GM18498 (cell line): ENCODE results near the gene EDA.
"Not testable (repeated sequence)": the region's sequence is repeated elsewhere in the genome, so short reads cannot be mapped to it uniquely, and the experiment has no call there.

Experiments
- ATAC-seq: cut with Tn5 transposase; IDR thresholded peaks from one replicate; pipeline ENCODE4 v1.9.1; 2021; ENCODE audit warnings: mild to moderate bottlenecking, moderate library complexity; ENCODE audit not compliant: unreplicated experiment

EDA gene

DNA sequence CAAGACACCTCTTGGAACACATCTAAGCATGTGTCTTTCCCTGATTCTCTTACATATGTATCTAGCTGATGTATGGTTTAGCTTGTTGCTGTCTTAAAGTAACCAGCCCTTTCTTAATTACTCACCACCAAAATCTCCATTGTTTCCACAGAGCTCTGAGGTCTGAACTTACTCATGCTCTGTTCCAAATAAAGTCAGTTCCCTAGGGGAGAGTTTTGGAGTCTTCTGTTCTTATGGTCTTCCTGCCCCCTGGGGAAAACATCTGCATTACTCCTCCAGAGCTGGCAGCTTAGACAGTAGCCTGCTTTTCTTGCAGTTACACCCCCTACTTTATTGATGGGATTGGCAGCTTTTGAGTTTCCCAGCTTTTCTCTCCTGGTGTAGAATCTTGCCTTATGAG lies 125.8 kb downstream of the EDA start:
- no peak for ATAC-seq

DNA sequence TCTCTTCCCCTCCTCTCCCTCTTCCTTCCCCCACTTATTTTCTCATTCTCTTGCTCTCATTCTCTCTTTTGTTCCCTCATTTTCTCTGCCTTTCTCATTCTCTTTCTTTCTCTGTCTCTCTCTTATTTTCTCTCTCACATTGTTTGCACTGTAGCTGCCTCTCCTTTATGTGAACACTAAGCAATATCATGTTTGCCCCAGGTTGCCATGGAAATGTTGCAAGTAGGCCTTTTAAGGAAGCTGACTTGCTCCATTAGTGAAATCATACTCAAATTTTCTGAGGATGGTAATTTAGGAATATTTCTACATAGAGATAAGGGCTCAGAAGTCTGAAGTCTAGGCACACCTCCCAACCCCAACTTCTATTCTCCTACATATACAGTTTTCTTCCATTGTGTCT lies 130.1 kb downstream of the EDA start:
- no peak for ATAC-seq

DNA sequence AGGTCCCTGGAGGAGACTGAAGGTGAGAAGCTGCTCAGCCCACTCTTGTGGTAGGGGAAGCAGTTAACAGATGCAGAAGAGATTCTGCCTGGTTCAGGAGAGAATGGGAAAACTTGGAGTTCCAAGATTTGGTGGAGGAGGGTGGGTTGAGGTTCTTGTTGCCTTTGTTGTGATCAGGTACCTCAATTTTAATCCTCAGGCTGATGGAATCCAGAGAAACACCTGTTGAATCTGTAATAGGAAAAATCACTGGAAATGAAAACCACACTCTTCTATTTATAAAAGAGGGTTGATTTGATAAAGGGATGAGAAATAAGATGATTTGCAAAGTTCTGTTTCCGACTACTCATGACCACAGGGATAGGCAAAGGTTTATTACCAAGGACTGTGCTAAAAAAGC lies 132.1 kb downstream of the EDA start:
- no peak for ATAC-seq

DNA sequence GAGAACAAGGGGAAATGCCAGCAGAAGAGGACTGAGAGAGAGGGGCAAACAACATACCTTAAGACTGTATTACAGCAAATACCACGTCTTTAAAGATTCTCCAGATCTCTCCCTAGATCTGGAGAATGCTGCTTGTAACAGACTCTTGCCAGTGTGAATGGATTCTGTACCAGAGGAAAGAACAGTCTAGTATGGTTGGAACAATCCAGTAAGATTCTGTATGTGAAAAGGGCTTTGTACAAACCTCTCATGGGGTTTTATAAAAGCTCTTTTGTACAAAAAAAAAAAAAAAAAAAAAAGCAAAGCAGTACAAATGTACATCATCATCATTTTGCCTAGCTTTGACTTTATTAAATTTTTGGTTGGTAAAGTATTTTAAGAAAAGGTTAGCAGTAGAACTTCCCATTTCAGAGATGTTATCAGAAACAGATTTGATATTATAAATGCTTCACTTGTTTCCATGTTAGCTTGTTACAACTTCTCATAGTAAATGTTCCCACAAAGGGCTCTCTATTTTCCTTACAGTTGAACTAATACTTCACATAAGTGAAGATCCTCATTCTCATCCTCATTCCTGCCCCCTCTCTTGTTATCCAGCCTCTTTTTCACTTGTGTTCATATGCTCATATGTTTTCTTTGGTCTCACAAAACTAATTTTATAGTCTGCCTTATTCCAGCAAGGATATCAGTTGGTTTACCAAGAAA lies 144.2 kb downstream of the EDA start:
- no peak for ATAC-seq

DNA sequence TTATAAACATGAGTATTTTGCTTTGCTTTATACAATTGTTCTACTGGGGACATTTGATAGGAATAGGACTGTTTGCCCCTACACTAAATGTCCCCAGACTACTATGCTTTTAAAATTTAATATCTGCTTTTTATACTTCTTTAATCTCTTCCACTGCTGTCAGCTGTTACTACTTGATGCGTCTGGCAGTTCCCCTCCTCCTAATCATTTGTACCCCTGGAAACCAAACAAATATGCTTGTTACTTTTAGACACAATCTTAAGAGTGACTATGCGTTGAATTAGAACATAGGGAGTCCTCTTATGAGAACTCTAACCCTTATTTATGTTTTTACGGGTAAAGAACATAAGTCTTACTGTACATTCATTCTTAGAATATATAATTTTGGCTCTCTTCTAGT lies 145.7 kb downstream of the EDA start:
- no peak for ATAC-seq

DNA sequence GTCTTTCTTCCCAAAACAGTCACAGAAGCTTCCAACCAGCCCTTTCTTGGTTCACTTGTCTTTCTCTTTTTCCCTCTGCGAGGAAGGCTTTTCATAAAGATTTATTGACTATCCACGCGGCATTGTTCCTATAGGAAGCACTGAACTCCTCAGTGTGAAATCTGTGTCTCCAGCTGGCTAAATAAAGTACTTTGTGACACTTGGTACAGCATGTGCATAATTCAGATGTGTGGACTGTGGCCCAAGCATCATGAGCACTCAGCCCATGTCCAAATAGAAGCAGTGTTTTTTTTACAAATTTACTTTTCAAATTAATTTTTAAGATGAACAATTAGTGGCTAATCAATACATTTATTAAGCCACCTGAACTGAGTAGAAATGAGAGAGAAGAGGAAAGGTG lies 146.4 kb downstream of the EDA start:
- ATAC-seq: no peak

DNA sequence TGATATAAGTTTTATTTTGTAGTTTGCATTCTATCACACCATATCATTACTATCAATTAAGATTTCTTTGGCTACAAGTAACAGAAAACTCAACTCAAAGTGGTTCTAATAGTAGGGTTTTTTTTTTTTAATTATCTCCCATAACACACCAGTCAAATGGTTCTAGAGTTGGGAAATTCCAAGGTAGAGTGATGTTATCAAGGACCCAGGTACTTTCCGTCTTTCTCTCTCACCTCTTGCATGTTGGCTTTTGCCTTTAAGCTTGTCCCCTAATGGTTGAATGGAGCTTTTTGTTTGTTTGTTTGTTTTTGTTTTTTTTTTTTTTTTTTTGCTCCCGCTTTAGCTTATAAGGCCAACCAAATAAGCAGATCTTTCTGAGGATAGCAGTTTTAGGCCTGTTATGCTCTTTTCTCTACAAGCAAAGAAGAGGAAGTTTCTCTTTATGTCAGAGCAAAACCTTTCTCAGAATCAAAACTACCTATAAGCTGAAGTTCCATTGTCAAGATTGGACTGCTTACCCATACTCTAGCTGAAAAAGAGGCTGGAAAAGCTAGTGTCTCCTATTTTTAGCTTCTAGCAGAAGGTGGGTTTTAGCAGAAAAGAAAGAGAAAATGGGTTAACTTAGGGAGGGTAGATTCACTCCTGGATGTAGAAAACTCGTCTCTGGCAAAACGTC lies 177.5 kb downstream of the EDA start:
- ATAC-seq: no peak

DNA sequence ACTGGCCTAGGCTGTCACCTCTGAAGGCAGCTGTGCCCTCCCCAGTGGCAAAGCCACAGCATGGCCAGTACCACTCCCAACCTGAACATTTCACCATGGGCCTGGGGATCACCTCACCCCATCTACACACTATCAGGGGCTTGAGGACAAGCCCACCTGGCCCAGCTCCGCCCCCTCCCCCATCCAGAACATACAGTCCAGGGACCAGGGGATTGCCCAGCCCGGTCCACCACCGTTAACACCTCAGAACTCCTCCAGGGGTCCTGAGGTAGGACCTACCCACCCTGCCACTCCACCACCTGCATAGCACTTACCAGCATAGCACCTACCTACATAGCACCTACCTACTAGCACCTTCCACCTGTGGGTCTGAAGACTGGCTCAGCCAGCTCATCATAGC lies 179.8 kb downstream of the EDA start:
- no peak for ATAC-seq

DNA sequence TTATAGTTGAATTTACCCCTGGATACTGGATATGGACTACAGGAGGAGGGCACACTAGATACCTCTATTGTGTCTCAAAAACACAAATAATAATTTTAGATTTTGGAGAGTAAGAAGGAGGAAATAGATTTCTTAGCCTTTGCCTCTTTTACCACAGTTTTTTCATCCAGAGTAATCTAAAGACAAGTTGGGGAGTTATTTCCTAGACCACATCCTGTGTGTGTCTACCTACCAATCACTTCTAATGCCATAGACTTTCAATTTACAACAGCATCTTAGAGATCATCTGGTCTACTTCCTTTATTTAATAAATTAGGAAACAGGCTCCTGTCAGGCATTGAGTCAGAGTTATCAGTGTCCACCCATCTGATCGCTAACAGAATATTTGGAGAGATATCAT lies 191.5 kb downstream of the EDA start:
- no peak for ATAC-seq

DNA sequence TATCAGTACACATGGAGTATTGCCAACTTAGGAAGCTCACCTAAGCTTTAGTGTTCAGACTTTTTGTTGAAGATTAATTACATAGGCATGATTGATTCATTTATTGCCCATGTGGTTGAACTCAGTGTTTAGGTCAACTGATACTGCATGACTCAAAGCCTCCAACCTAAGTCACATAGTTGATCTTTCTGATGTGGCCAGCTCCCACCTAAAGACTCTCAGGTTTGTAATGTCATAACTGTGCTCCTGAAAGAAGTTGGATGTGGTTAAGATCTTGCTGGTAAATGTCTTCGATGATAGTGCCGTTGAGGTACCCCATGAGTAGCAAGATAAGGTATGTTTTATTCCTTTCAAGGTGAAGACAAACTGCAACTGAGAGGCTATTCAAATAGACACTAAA lies 192.5 kb downstream of the EDA start:
- ATAC-seq: no peak

DNA sequence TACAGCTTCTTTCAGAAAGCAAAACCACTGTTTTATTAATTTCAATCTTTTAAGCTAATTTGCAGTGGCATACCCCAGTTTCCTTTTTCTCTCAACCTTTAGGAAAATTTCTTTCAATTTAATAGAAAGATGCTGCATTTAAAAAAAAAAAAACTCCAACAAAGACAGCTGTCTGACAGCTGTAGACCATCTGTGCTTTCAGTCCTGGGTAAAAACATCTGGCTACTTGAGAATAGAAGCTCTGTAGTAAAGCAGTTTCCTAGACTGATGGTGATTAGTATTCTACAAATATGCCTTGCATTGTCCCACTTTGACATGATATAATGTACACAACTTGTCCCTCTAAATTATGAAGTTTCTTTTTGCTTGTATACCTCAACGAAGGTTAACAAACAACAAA lies 197.8 kb downstream of the EDA start:
- ATAC-seq: no peak

DNA sequence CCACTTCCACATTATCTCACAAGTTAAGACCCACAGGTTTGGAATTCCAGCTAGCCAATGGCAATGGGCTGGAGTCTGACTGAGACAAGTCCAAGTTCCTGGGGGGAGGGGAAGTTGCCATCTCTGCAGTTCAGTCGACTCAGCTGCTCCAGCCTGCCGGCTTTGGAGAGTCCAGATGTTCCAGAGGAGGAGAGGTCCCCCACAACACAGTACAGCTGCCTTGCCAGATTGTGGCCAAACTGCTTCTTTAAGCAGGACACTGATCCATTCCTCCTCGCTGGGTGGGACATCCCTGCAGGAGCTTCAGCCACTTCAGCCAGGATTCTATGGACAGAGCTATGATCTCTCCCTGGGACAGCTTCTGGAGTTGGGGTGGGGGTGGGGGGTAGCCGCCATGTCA lies 199.2 kb downstream of the EDA start:
- no peak for ATAC-seq

DNA sequence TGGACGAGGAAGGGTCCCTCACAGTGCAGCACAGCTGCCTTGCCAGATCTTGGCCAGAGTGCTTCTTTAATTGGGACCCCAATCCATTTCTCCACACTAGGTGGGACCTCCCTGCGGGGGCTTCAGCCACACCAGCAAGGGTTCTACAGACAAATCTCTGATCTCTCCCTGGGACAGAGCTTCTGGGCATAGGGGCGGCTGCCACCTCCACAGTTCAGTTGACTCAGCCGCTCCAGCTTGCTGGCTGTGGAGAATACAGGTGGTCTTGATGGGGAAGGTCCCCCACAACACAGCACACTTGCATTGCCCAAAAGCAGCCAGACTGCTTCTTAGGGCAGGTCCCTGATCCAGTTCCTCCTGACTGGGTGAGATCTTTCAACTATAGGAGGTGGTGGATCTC lies 199.6 kb downstream of the EDA start:
- ATAC-seq: no peak

DNA sequence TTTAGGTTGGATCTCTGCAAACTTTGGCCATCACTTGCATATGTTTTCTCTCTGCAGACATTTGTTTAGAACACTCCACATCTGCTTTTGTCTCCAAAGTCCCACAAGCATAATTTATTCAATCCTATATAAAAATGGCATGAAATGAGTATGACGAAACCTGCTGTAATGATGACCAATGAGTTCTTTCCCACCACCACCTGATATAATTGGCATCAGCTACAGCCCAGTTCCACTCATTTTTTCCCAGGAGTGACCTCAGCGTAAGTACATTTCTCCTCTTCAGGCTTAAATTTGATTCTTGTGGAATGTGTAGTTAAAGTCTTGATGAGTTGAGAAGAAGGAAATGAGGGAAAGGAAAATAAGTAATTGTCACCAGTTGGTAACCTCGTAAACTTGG lies 228.7 kb downstream of the EDA start:
- no peak for ATAC-seq

DNA sequence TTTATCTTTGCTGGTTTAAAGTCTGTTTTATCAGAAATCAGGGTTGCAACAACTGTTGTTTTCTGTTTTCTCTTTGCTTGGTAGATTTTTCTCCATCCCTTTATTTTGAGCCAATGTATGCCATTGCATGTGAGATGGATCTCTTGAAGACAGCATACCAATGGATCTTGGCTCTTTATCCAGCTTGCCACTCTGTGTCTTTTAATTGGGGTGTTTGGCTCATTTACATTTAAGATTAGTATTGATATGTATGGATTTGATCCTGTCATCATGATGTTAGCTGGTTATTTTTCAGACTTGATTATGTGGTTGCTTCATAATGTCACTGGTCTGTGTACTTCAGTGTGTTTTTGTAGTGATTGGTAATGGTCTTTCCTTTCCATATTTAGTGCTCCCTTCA lies 244.1 kb downstream of the EDA start:
- not testable (repeated sequence) for ATAC-seq

DNA sequence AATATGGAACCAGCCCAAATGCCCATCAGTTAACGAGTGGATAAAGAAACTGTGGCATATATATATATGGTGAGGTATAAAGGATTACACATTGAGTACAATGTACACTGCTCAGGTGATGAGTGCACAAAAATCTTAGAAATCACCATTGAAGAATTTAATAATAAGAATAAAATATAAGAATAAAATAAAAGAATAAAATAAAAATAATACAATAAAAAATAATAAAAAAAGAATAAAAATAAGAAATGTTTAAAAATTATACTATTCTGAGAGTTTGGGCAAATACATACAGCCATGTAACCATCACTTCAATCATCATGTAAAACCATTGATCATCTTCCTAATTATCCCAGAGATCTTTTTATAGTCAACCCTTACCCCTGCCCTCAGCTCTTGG lies 260.3 kb downstream of the EDA start:
- ATAC-seq: no peak

DNA sequence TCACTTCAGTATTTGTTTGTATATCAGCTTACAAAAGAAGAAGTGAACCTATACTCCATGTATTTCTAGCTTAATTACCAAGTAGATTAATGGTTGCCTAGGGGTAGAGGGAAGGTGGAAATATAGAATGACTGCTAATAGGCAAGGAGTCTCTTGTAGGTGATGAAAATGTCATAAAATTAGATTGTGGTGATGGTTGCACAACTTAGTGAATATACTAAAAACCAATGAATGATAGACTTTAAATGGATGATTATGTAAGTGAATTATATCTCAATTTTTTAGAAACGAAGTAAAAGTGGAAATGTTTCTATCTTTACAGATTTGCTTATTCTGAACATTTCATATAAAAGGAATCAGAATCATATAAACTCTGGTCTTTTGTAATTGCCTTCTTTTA lies 268.3 kb downstream of the EDA start:
- ATAC-seq: no peak

DNA sequence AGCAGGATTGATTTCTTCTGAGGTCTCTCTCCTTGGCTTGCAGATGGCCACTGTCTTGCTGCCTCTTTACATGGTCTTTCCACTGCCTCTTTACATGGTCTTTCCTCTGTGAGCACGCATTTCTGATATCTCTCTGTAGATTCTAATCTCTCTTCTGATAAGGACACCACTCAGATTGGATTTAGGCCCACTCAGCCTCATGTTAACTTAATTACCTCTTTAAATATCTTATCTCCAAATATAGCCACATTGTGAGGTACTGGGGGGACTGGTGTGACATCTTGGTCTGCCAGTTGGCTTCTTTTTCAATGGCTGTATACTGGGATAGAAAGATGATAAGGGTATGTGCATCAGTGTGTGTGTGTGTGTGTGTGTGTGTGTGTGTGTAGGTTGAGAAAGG lies 280.1 kb downstream of the EDA start:
- ATAC-seq: no peak

DNA sequence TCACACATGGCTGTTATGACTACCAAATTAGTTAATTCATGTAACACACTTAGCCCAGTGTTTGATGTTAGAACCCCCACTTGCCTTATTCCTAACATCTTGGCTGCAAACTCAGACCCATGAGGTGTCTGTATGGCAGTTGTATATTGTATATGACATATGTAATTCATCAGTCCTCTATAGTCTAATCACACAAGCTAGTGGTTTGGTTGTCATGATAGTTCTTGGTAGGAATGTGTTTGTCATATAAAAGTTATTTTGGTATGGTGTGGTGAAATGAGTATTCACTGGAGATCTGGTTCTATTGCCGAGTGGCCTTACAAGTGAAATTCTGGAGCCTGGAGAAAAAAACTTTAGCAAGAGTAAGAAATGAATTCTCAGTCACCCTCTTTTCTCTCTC lies 284.6 kb downstream of the EDA start:
- no peak for ATAC-seq

DNA sequence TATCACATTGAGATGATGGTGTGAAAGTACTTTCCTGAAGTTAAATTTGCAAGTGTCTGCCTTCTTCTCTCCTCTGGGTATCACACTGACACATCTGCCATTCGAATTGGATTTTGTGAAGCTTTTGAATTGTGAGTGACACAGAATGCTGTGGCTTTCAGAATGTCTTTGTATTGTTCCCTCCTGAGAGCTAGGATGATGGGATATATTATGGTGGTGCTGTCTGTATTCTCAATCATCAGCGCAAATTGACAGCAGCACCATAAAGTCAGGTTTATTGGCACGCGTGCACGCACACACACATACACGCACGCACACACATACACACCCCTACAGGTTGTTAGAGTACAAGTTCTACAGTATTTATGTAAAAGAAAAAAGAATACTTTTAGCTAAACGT lies 290.5 kb downstream of the EDA start:
- ATAC-seq: no peak

DNA sequence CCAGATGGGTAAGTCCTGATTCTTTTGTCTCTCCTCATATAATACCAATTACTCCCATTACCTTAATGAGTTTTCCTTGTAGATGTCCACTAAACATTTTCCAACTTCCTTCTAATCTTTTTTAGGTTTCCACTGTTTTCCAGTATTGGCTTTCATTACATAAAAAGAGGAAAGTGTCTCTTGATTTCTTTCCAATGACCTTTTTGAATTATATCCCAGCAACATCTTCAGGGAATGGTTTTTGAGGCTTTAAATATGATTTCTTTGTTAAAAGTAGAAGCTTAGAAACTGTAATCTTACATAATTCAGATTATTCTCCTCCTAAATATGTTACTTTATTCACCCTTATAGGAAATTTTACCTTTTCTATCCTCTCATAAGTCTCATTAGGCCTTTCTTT lies 298.9 kb downstream of the EDA start:
- no peak for ATAC-seq

DNA sequence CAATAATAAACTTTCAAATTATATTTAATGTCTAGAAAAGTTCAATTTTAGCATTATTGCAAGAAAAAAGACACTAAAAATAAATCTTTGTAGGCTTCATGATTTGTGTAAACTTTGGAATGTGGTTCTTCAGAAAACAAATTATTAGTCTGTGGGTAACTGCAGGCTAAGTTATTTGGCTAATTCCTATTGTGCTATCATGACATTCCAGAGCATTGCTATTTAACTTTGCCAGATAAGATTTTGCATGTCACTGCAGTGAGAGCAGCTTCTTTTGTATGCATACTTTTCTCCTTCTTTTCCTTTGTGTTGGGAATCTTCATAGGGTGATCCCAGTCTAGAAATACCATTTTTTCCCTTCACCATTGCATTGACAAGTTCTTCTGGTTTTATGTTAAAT lies 303.8 kb downstream of the EDA start:
- no peak for ATAC-seq

DNA sequence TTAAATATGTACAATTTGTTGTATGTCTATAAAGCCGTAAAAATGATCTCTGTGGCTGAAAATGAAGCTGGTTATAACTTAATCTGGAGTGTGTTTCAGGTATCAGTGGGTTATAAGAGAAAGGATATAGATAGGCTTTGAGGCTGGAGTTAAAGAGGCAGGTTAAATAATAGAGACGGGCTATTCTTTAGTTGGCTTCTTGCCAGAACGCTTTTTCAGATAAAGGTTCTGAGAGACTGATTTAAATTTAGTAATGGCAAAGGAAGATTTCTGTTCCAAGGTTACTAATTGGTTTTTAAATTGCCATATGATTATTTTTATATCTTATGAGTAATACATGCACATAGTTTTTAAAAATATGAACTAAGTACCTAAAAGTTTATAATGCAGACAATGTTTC lies 316.4 kb downstream of the EDA start:
- ATAC-seq: no peak
